ENCODE measurements around the gene CTTNBP2.
A peak's percentile ranks its signal among the peaks of the same experiment; 100 is the strongest.

Gene CTTNBP2

GRCh38 chr7:117870448-117871130 lies 2.7 kb downstream of the CTTNBP2 start:
- DNase-seq, result no peak

GRCh38 chr7:117869374-117869773 lies 3.9 kb downstream of the CTTNBP2 start:
- DNase-seq, result no peak

- DNase-seq, result no peak
Observed at GRCh38 chr7:117863618-117864017, 9.6 kb downstream of the CTTNBP2 start.

- DNase-seq, result no peak
Observed at GRCh38 chr7:117862378-117862777, 10.9 kb downstream of the CTTNBP2 start.

GRCh38 chr7:117859246-117859812 lies 13.9 kb downstream of the CTTNBP2 start:
- no peak for DNase-seq

- no peak for DNase-seq
Observed at GRCh38 chr7:117858712-117859111, 14.5 kb downstream of the CTTNBP2 start.

GRCh38 chr7:117857718-117858117 lies 15.5 kb downstream of the CTTNBP2 start:
- DNase-seq, result no peak

GRCh38 chr7:117856196-117856595 lies 17.0 kb downstream of the CTTNBP2 start:
- DNase-seq, result no peak

- DNase-seq, result no peak
Observed at GRCh38 chr7:117854186-117854585, 19.1 kb downstream of the CTTNBP2 start.

GRCh38 chr7:117848941-117849340 lies 24.3 kb downstream of the CTTNBP2 start:
- DNase-seq, result no peak

- no peak for DNase-seq
Observed at GRCh38 chr7:117844678-117845077, 28.6 kb downstream of the CTTNBP2 start.

GRCh38 chr7:117841611-117842010 lies 31.6 kb downstream of the CTTNBP2 start:
- no peak for DNase-seq

GRCh38 chr7:117841011-117841410 lies 32.2 kb downstream of the CTTNBP2 start:
- DNase-seq, result no peak

- DNase-seq, result no peak
Observed at GRCh38 chr7:117839507-117839906, 33.7 kb downstream of the CTTNBP2 start.

- no peak for DNase-seq
Observed at GRCh38 chr7:117837841-117838240, 35.4 kb downstream of the CTTNBP2 start.

- peak; percentile 91 for DNase-seq
Observed at GRCh38 chr7:117835016-117835664, 38.1 kb downstream of the CTTNBP2 start.

- no peak for DNase-seq
Observed at GRCh38 chr7:117830422-117830954, 42.8 kb downstream of the CTTNBP2 start.

GRCh38 chr7:117829450-117830117 lies 43.7 kb downstream of the CTTNBP2 start:
- DNase-seq, result no peak

GRCh38 chr7:117828825-117829224 lies 44.4 kb downstream of the CTTNBP2 start:
- no peak for DNase-seq

GRCh38 chr7:117827862-117828261 lies 45.4 kb downstream of the CTTNBP2 start:
- peak; percentile 49 for DNase-seq

- DNase-seq, result no peak
Observed at GRCh38 chr7:117825132-117825531, 48.1 kb downstream of the CTTNBP2 start.

- DNase-seq, result no peak
Observed at GRCh38 chr7:117824592-117824991, 48.6 kb downstream of the CTTNBP2 start.

GRCh38 chr7:117819558-117819957 lies 53.7 kb downstream of the CTTNBP2 start:
- no peak for DNase-seq

GRCh38 chr7:117818232-117818631 lies 55.0 kb downstream of the CTTNBP2 start:
- no peak for DNase-seq
